Right ventricle myocardium superior (tissue), 1 donor: ENCODE measurements around the gene DHCR24. TPM values are rescaled to one million over a fixed set of nuclear protein-coding genes. Genes with fewer than 3 reads are reported as not detected.
"Not testable (repeated sequence)": the region's sequence is repeated elsewhere in the genome, so short reads cannot be mapped to it uniquely, and the experiment has no call there.

Experiments used
- ATAC-seq: fragments of 200-7000 bp; cut with Tn5 transposase; one replicate; pipeline ENCODE4 v1.9.1; 2020; ENCODE audit warnings: mild to moderate bottlenecking; ENCODE audit not compliant: poor library complexity
- DNase-seq: peaks from one replicate; pipeline ENCODE4 v3.0.0-alpha.2; 2020
- intact Hi-C: fragments of 100-400 bp; cut with DNase I; formaldehyde crosslinking; loops from one replicate; pipeline ENCODE4 v1.11.2; 2022
- long read RNA-seq: library from polyadenylated mRNA; unstranded; transcript quantifications from one replicate; pipeline ENCODE4 v2.0.0, GENCODE V29; 2021
- total RNA-seq: library from RNA; stranded (reverse); fragmentation: NEBNext Ultra II Directional; extraction: Animal tissue kit (Norgen Biotek cat#: 25700); gene quantifications from one replicate; pipeline ENCODE4 v1.2.1, GENCODE V29; 2021
- donor health status: DM: no; HTN: yes; CAD: no; lungs with severe emphysema.

The DHCR24 gene, protein sequence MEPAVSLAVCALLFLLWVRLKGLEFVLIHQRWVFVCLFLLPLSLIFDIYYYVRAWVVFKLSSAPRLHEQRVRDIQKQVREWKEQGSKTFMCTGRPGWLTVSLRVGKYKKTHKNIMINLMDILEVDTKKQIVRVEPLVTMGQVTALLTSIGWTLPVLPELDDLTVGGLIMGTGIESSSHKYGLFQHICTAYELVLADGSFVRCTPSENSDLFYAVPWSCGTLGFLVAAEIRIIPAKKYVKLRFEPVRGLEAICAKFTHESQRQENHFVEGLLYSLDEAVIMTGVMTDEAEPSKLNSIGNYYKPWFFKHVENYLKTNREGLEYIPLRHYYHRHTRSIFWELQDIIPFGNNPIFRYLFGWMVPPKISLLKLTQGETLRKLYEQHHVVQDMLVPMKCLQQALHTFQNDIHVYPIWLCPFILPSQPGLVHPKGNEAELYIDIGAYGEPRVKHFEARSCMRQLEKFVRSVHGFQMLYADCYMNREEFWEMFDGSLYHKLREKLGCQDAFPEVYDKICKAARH
- 9.4 TPM for total RNA-seq
- long read RNA-seq, full-length matches to known transcripts = 10 of 14 reads
- long read RNA-seq, partial matches to known transcripts = 1 of 14 reads
- long read RNA-seq, other reads (novel, unspliced or antisense) = 3 of 14 reads

- ATAC-seq (peak; percentile 98), DNase-seq (peak; percentile 90)
- intact Hi-C loops = no loop called here
Observed at GRCh38 chr1:54886724-54887664, at the start of gene DHCR24. Gene DHCR24 (minus strand): TSS chr1:54887195. CDS start chr1:54887119, 76 bp downstream.

- intact Hi-C loops = no loop called here
- ATAC-seq = no peak
- DNase-seq = no peak
Observed at GRCh38 chr1:54936791-54937190, 49.8 kb upstream of the DHCR24 start.

DNA sequence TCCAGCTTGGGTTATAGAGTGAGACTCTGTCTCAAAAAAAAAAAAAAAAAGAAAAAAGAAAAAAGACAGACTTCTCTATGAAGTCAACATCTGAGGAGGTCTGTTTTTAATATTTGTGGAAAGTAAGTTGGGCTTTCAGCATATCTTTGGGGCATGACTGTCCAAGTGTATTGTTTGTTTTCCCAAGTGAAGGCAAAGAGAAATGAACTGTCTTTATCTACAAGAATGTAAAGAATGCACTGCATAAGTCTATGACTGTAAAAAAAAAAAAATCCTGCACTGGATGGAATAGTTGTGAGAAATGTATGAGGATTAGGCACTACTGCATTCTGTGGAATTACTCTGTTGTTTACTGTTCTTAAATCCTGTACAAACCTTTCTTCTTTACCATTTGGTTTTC, 47.9 kb upstream of the DHCR24 start:
- DNase-seq (no peak), ATAC-seq (no peak)
- intact Hi-C loops = no loop called here

DNA sequence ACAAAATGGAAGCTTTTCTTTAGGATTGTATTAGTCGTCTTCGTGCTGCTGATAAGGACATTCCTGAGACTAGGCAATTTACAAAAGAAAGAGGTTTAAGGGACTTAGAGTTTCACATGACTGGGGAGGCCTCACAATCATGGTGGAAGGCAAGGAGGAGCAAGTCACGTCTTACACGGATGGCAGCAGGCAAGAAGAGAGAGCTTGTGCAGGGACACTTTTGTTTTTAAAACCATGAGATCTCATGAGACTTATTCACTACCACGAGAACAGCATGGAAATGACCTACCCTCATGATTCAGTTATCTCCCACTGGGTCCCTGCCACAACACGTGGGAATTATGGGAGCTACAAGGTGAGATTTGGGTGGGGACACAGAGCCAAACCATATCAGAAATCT, 47.1 kb upstream of the DHCR24 start:
- DNase-seq, ATAC-seq, intact Hi-C loops: not testable (repeated sequence)

- ATAC-seq = no peak
- intact Hi-C loops = no loop called here
- no peak for DNase-seq
Observed at GRCh38 chr1:54931275-54931840, 44.4 kb upstream of the DHCR24 start.

DNA sequence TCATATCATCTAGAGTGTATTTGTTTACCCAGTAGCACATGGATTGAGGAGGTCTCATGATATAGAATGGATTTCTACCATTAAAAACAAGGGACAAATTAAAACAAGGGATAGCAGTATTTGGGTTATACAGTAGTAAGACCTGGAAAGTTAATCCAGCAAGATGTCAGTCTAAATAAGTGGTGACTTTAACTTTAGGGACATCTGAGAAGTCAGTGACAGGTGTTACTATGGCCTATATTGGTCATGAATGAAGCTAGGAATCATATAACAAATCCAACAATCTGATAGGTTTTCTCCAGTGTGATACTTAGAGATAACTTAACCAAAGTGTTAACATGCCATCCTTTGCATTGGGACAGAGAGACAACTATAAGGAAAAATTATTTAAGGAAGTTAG, 42.7 kb upstream of the DHCR24 start:
- ATAC-seq (no peak), DNase-seq (no peak)
- intact Hi-C loops = no loop called here

DNA sequence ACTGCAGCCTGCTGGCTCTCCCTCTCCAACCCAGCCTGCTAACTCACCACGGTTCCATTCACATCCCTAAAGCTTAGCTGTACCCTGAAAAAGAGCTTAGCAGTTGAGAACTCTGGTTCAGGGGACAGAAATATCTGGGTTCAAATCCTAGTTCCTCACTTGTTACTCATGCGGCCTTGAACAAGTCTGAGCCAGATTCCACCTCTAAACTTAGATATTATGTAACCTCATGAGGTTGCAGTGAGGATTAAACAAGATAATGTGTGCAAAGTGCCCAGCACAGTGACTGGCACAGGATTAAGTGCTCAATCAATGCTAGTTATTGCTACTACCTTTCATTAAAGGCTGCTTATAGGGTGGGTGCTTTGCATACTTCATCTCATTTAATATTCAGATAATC, 41.3 kb upstream of the DHCR24 start:
- ATAC-seq (peak; percentile 30), DNase-seq (no peak)
- intact Hi-C loops = no loop called here

- DNase-seq (no peak), ATAC-seq (peak; percentile 73)
- intact Hi-C loops = no loop called here
Observed at GRCh38 chr1:54927472-54928240, 40.7 kb upstream of the DHCR24 start.

- intact Hi-C loops = no loop called here
- DNase-seq = no peak
- ATAC-seq = no peak
Observed at GRCh38 chr1:54926970-54927369, 40.0 kb upstream of the DHCR24 start.

- ATAC-seq (peak; percentile 75), DNase-seq (peak; percentile 49)
- intact Hi-C loops = no loop called here
Observed at GRCh38 chr1:54922921-54923421, 36.0 kb upstream of the DHCR24 start.

DNA sequence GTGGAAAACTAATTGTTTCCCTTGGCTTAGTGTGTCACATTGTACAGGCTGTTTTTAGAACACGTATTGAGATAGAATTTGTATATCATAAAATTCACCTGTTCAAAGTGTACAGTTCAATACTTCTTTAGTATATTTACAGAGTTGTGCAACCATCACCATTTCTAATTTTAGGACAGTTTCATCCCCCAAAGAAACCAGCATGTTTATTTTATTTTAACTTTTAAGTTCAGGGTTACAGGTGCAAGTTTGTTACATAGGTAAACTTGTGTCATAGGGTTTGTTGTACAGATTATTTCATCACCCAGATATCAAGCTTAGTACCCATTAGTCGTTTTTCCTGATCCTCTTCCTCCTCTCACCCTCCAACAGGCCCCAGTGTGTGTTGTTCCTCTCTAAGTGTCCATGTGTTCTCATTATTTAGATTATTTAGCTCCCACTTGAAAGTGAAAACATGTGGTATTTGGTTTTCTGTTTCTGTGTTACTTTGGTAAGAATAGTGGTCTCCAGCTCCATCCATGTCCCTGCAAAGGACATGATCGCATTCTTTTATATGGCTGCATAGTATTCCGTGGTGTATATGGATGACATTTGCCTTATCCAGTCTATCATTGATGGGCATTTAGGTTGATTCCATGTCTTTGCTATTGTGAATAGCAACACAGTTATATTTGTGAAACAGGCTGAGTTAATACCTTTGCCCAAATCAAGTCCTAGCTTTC, 35.2 kb upstream of the DHCR24 start:
- intact Hi-C loops = no loop called here
- ATAC-seq (no peak), DNase-seq (no peak)

DNA sequence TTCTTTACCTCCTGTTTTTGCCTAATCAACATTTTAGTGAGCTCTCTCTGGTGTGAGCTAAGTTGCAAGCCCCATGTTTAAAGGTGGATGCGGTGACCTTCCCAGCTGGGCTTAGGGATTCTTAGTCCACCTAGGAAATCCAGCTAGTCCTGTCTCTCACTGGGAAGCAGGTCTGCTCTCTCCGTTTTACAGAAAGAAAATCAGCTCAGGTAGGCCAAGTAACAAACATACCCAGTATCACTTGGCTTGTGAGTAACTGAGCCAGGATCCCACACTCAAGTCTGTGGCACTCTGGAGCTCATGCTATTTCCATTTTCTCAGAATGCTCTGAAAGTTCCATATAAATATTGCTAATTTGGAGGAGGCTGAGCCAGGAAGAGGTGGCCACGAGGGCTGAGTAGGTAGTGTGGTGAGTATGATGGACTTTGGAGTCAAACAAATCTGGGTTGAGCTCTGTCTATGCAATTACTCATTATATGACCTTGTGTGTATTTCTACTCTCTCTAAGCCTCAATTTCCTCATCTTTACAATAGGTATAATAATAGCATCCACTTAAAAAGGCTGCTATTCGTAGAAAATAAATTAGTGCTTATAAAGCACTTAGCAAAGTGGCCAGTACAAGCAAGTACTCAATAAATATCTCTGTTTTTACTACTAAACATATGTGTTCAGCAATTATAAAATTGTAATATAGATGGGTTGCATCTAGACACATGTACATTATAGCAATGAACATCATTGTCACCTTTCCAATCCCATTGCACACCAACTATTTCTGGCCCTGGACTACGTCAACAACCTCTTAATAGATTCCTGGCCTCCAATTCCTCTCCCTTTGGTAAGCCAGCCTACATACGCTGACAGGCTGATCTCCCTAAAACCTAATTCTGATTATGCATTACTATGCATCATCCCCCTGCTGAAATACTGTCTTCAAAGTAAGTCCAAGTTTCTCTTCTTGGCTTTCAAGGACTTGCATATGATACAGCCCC, 32.7 kb upstream of the DHCR24 start:
- peak; percentile 79 for ATAC-seq
- intact Hi-C loops = no loop called here
- no peak for DNase-seq

GRCh38 chr1:54911076-54911475, 24.1 kb upstream of the DHCR24 start:
- DNase-seq, ATAC-seq, intact Hi-C loops: not testable (repeated sequence)

- DNase-seq (no peak), ATAC-seq (no peak)
- intact Hi-C loops = no loop called here
Observed at GRCh38 chr1:54906586-54906985, 19.6 kb upstream of the DHCR24 start.

DNA sequence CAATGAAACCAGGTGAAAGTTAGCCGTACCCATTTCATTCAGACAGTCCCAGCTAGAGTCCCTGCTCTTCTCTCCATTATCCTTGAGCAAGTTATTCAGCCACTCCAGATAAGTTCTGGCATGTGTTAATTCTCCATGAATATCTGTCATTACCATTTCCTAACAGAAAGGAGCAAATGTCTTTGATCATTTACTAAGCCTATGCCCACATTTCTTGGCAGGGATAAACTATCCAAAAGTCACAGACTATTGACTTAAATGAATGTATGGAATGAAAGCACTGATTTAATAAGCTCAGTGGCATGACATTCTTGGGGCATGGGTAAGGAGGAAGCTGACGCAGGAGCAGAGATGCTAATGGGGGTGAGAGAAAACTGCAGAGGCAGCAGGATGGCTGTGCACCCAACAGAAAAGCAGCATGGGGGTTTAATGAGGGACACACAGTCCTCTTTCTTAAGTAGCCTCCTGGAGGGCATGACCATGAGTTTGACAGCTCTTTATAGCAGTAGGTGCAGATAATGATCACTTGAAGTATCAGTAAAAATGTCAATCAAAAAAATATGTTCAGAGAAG, 17.6 kb upstream of the DHCR24 start:
- ATAC-seq = peak; percentile 36
- DNase-seq = no peak
- intact Hi-C loops = no loop called here

- DNase-seq = no peak
- no peak for ATAC-seq
- intact Hi-C loops = no loop called here
Observed at GRCh38 chr1:54894271-54894670, 7.3 kb upstream of the DHCR24 start.
